Measurements from ENCODE around the gene TBCD.

TBCD gene

DNA sequence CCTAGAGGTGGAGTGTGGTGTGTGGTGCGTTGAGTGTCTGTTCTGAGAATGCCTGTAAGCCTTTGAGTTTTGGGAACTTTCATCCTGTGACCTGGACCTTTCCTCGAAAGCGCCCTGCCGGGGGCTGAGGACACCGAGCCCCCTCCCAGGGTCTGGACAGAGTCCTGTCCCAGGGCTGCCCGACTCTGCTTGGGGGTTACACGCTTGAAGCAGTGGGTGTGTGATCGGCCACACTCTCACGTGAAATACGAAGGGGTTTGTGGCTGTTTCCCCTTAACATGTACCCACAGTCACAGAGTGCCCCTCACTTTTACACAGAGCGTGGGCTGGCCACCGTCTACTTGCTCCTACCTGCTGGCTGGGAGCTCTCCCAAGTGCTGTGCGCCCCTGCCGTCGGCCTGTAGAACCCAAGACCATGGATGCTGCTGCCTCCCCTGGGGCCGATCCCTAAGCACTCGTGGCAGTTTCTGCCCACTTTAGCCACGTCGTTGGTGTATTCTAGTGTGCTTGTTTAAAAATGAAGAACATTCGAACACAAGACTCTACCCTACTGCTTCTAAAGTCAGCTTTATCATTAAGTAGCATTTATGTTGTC is 81.1 kb downstream of the TBCD start:
- DNase-seq = no peak

DNA sequence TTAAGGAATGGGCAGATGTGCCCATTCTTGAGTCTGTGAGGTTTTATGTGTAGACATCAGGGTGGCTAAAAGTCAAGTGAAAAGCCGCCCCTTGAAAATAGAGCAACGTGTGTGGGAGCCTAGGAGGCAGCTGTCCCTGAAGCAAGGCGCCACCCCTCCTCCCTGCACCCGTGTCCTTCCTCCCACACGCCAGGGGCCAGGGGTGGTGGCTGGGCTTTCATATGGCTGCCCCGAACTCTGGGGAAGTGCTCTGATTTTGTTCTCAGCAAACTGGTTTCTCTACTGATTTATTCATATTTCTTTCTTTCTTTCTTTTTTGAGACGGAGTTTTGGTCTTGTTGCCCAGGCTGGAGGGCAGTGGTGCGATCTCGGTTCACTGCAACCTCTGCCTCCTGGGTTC is 83.3 kb downstream of the TBCD start:
- DNase-seq = no peak

DNA sequence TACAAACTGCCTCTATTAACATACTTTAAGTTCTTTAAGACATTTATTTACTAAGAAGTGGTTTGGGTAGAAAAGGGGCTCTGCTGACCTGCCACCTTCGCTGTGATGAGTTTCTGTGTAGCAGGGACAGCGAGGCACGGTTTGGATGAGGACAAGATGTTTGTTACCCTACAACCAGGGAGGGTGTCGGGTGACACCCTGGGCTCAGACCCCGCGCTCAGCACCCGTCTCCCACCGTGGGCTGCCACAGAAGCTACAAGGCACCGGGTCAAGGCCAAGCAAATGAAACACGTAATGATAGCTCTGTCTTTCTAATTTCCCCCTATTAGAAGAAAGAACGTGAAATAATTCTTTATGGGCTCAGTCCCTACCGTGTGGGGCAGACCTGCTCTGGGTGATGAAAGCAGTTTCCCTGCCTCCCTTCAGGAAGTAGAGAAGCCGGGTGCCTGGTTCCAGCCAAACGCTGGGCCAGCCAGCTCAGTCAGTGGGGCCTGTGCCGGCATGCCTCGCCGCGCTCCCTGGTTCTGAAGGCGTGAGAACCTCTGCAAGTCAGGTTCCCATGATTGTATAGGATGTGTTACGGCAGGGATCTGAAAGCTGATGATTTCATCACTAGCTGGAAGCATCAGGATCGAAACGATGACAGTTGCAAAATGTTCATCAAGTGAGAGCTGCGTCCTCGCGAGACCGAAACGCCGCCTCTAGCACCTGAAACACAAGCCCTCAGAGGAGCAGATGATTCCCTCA is 84.1 kb downstream of the TBCD start:
- no peak for DNase-seq

DNA sequence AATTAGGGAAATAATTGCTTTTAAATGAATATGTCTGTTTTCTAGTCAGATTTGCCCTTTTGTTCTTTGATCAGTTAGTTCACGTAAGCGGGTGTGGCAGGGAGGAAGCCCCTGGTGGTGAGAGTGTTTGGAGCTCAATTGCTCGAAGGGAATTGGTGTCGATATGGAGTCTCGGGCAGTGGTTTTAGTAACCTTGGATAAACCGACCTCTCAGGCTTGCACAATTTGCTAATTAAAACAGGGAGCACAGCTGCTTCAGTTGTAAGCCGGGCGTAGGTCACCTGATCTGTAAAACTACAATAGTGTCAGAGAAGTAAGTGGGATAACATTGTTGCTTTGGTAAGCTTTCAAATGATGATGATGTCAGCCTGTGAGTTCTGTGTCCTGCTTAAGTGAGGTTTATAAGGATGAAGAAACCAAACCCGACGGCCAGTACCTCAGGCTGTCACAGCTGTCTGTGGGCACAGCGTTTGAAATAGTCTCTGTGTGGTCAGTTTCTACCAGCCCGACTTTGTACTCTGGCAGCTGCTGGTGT is 85.0 kb downstream of the TBCD start:
- no peak for DNase-seq

DNA sequence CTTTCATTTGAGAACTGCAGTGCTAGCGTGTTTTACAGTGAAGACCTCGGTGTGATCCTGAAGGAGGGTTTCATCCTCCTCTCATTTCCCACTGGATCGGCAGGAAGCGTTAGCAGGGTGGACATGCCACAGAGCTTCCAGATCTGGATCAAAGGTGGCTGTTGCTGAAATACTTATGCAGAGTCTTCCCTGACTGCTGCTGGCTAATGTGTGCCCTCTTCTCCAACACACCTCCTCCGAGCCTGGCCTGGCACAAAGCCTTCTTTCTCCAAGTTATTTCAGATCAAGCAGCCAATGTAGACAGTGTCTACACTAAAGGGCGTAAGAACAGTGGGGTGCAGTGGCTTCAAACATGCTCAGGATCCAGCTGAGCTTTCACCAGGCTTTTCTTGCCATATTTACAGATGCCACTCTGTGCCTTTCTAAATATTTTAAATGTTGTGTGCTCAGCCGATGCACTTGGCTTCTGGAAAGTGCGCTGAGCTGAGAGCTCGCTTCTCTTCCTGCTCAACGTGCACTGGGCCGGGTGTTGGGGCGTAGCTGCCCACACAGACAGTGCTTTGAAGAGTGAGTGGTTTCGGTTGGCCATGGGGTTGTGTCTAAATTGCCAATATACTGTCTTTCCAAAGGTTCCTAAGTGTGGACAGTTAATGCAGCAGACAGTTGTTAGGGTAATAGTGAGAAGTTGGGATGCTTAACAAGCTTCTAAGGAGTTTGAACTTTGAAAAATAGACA is 85.9 kb downstream of the TBCD start:
- no peak for DNase-seq

DNA sequence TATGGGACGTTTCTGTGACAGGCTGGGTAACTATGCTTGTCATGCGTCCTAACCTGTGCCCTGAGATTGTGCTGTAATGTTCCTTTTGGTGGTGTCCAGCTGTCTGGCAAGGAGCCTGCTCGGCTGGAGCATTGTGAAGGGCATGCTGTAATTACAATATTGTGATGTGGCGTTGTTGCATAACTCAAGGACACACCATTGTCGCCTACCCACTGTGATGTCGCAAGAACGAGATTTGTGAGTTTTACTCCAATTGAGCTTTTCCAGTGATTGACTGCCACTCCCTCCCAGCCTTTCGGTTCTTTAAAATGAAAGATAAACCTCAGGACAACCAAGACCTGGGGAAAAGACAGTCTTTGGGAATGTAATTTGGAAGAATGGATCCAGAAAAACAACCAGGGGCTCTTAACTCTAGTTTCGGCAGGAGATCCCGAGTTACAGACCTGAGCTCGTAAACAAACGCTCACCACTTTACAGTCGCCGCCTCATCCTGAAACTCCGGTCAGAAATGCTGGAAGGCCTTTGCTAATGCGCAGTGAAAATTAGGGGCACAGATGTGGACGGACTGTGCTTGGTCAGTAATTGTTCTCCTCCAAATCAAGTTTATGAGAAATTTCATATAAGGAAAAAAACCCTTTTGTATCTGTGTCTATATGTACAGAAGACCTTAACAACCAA is 86.7 kb downstream of the TBCD start:
- DNase-seq = peak; percentile 14

DNA sequence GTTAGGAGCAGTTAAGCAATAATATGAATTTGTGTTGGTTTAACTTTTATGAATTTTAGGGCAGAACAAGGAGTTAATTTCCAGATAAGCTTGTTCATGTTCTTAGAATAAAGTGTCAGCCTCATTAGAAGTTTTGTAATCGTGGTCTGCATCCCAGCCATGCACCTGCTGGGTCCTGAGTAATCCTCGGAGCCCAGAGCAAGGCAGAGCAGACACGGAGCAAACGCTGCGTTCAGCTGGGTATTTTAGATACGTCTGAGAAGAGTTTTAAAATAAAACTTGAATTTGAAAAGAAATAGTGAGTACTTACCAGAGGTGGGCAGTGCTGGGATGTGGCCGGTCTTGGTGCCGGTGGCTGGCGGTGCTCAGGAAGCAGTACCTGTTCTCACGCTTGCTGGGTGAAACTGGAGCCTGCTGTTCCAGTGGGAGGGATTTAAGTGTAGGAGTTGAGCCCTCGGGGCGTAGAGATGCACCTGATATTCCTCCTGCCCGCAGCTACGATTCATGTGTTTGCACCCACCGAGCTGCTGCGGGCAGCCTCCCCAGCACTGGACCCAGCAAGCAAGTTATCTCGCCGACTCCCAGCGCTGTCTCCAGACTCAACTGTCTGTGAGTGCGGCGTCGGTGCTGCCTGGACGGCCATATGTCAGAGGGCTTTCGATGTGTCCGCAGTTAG is 87.9 kb downstream of the TBCD start, which contains the start of gene ZNF750:
Gene ZNF750, minus strand, starts transcription at position 406 of the 676 bp plus-strand sequence. CDS start 7,568 bp downstream, outside the sequence.
- DNase-seq = no peak

DNA sequence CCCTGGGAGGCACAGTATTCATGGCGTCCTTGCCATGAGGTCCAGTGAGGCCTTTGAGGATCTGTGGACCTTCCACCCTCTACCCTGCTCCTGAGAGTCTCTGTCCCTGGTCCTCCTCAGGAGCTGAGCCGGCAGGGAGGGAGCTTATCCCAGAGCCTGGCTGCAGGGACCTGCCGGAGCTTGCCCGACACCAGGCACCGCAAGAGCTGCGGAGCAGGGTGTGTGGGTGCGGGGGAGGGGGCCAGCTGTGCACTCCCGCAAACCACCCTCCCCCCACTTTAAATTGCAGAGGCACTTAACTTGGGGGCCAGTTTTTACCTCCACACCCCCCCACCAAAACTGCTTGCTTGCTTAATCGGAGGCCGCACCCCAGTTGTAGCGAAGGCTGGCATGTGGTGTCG is 88.6 kb downstream of the TBCD start:
- no peak for DNase-seq

DNA sequence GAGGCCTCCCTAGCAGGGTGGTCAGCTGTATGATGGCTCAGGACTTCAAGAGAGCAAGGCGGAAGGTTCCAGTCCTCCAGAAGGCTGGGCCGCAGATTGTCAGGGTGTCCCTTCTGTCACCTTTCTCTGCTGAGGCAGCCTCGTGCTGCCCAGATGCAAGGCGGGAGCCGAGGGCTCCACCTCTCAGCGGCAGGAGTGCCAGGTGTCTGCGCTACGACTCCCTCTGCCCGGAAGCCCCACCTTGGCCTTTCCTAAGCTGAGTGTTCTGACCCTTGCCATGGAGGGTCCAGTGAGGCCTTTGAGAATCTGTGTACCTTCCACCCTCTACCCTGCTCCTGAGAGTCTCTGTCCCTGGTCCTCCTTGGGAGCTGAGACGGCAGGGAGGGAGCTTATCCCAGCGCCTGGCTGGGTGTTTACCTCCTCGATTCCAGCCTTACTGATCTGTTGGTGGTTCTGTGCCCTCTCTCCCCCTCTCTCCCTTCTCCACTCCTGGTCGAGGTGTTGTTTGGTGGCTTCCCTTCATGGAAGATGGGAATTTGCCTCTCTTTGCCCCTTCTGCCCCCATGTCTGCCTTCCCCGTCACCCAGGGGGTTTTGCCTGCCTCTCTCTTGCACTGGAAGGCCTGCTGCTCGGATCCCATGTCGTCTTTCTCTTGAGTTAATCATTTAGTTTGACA is 90.2 kb downstream of the TBCD start:
- DNase-seq = no peak

DNA sequence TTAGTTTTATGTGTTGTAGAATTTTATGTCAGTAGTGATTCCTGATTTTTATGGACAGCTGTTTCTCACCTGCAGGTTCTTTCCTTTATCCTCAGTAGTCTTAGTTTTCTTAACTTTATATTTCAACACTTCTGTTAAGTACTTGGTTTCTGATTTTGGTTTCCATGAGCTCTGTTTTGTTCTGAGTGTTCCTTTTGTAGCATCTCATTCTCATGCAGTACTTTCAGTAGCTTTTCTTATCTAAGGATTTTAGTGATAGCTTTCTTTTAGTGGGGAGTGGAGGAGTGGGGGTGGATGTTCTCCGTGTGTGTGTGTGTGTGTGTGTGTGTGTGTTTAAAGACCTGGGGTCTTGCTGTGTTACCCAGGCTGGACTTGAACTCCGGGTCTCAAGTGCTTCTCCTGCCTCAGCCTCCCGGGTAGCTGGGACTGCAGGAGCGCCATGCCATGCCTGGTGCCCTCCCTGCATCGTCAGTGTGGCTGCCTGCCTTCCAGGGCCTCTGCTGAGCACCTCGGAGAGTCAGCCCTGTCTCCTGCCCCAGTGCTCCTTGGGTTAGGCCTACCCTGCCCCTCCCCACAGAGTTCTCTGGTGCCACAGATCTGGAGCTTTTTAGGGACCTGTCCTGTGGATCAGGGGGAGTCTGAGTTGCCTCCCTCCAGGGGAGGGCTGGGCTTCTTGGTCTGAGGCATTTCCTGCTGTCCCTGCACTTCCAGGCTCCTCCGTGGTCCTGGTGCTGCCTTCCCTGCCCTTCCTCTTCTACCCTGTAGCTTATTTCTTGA is 92.2 kb downstream of the TBCD start:
- DNase-seq = no peak

DNA sequence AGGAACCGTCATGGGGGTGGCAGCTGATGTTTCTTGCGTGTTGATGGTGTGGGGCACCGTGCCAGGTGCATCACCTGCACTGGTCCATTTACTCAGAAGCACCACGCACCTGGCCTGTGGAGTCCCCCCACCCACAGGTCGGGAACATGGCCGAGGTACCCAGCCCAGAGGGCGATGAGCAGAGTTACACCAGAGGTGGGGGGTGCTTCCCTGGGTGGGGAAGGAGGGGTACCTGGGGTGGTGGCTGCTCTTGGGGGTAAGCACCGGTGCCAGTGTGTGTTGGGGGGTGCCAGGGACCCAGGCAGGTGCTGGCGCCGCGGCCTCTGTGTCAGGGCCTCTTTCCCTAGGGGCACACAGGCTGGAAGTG is 92.9 kb downstream of the TBCD start:
- no peak for DNase-seq

DNA sequence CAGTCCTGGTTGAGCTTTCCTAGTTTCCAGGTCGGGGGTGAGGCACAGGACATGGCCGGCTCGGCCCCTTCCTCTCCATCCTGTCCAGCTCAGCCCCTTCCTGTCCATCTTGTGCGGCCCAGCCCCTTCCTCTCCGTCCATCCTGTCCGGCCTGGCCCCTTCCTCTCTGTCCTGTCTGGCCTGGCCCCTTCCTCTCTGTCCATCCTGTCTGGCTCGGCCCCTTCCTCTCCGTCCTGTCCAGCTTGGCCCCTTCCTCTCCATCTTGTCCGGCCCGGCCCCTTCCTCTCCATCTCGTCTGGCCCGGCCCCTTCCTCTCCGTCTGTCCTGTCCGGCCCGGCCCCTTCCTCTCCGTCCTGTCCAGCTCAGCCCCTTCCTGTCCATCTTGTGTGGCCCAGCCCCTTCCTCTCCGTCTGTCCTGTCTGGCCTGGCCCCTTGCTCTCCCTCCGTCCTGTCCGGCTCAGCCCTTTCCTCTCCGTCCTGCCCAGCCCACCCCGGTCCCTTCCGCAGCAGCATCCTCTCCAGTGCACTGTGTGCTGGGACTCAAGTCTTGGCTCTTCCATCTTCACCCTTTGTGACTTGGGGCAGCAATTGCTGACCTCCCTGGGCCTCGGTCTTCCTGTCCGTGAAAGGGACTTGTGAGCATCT is 93.4 kb downstream of the TBCD start:
- no peak for DNase-seq

DNA sequence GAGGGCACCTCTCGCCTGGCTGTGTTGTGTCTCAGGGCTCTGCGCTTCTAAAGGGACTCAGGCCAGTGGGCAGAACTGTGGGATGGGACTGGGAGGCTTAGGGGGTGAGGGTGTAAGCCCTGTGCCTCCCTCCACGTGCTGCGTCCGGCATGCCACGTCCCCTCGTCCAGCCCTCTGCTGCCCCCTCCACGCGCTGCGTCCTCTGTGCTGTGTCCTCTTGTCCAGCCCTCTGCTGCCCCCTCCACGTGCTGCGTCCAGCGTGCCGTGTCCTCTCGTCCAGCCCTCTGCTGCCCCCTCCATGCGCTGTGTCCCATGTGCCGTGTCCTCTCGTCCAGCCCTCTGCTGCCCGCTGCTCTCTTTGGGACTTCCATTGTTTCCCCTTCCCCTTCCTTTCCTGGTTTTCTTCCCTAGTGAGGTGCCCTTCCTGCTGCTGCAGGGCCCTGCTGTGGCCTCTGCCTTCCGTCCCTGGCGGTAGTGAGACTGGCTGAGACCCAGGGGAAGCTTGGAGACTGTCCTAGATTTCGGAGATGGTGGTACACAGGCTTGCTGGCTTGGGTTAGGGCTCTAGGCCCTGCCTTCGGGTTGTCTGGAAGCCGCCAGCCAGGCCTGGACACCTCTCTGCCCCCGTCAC is 94.3 kb downstream of the TBCD start:
- DNase-seq = no peak

DNA sequence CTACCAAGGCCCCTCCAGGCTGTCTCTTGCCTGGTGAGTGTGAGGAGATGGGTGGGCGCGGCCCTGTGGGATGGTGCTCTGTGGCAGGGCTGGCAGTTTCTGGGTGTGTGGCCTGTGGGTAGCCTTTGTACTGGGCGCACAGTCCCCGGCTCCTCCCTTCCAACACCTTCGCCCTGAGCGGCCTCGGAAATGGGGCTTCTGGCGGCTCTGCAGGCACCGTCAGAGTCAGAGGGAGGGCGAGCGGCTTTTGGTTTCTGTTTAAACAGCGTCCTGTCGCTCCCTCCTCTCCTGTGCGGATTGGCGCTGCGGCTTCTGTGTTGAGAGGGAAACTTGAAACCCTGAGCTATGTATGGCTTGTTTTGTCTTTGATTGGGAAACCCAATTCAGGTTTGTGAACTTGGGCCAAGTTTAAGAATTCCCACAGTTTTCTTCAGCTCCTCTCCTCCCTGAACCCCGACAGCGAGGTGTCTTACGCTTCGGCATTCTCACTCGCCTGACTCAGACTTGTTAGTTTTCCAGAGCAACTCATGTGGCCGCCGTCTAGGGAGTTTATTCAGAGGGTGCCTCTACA is 96.2 kb downstream of the TBCD start:
- DNase-seq = peak; percentile 77

DNA sequence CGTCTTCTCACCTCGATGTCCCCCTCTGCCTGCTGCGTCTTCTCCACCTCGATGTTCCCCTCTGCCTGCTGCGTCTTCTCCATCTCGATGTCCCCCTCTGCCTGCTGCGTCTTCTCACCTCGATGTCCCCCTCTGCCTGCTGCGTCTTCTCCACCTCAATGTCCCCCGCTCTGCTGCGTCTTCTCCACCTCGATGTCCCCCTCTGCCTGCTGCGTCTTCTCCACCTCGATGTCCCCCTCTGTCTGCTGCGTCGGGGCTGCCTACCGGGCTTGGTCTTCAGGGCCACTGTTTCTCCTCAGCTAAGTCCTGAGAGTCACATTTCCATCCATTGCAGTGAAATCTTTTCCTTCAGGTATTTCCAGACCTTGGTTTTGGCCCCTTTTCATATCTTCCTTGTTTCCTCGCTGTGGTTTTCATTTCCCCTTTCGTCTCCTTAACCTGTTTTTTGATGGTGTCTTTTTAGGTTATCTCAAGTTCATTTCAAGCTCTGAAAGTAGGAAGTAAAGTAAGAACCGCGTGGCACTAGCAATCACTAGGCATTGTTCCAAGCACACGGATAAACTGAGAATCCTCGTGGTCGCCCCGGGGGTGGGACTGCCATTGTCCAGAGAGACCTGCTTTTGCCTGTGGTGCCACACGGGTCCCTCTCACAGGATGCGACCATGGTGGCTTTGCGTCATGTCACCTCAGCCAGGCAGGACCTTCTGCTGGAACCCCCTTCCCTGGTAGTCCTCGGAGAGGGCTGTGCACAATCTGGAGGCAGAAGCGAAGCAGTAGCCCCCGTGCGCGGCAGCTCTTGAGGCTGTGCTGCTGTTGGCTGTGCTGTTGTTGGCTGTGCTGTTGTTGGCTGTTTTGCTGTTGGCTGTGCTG is 97.4 kb downstream of the TBCD start:
- DNase-seq = no peak

DNA sequence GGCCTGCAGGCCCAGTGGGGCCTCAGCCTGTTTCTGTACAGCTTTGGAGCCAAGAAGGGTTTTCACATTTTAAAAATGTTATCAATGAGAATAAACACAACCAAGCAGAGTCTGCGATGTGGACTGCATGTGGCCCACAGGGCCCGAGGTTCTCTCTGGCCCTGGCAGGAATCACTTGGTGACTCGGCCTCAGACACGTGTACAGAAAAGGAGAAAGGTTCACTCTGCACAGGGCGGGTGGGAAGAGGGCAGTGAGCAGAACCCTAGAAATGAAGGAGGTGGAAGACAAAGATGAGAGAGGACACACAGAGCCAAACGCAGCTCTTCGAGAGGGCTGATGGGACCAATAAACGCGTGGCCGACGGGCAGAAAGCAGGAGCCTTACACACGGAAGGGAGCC is 99.5 kb downstream of the TBCD start:
- DNase-seq = no peak

DNA sequence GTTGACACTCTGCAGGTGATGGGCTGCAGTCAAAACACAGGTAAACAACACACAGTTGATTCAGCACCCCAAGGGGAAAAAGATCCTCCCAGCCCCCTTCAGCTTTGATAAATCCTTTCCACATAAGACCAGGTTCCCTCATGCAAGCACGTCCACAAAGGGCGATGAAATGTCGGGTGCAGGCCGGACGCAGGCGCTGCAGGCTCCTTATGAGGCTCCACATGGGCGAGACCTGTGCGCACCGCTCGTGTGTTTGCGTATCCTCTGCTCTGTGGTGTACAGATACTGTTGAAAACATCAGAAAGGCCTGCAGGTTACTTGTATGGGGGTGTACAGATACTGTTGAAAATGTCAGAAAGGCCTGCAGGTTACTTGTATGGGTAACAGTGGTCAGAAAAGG is 102.4 kb downstream of the TBCD start:
- no peak for DNase-seq

DNA sequence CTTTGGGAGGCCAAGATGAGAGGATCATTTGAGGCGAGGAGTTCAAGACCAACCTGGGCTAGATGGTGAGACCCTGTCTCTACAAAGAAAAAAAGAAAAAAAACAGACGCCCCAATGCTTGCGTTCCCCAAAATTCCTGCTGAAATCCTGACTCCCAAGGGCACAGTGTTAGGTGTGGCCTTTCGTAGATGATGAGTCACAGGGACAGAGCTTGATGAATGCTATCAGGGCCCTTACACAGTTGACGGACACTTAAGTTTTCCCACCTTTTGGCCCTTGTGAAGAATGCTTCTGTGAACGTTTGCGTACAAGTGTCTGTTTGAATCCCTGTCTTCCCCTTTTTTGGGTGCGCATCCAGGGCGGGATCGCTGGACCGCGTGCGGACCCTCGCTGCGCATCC is 104.5 kb downstream of the TBCD start:
- DNase-seq = no peak
